Measurements from ENCODE around the gene LSAMP.

Gene LSAMP

GRCh38 chr3:116301422-116301821, 143.9 kb downstream of the LSAMP start:
- Mint-ChIP-seq H3K4me1 (no peaks in the 10 kb centered on the region), H3K36me3 (no peaks in the 10 kb centered on the region), H3K9me3 (no peaks in the 10 kb centered on the region), H3K27ac (no peak overlapping the region), H3K4me3 (no peak overlapping the region), H3K27me3 (no peaks in the 10 kb centered on the region)
- ATAC-seq = no peak

- no peak for ATAC-seq
- Mint-ChIP-seq H3K27ac (no peak overlapping the region), H3K4me1 (no peaks in the 10 kb centered on the region), H3K9me3 (no peaks in the 10 kb centered on the region), H3K27me3 (no peaks in the 10 kb centered on the region), H3K36me3 (no peaks in the 10 kb centered on the region), H3K4me3 (no peak overlapping the region)
Measured at GRCh38 chr3:116300226-116300625, 145.1 kb downstream of the LSAMP start.

DNA sequence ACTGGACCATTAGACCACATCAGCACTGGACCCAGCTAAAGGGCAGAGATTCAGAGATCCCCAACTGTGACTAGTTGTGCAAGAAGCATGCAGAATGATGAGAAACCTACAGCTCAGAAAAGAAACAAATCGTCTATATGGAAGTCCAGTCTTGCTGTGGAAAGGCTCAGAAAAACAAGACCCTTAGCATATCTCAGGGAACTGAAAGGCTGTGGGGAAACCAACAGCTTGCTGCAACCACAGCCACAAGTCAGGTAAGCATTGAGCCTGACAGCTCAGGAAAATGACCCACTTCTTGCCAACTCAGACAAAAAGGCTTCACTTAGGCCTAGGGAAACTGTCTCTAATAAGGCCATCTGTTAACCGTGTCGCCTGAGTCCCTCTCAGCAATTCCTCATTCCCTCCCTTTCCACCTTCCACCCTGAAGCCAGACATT, 145.6 kb downstream of the LSAMP start:
- Mint-ChIP-seq H3K4me1 (no peaks in the 10 kb centered on the region), H3K27ac (no peak overlapping the region), H3K36me3 (no peaks in the 10 kb centered on the region), H3K27me3 (no peaks in the 10 kb centered on the region), H3K9me3 (no peaks in the 10 kb centered on the region), H3K4me3 (no peak overlapping the region)
- no peak for ATAC-seq

DNA sequence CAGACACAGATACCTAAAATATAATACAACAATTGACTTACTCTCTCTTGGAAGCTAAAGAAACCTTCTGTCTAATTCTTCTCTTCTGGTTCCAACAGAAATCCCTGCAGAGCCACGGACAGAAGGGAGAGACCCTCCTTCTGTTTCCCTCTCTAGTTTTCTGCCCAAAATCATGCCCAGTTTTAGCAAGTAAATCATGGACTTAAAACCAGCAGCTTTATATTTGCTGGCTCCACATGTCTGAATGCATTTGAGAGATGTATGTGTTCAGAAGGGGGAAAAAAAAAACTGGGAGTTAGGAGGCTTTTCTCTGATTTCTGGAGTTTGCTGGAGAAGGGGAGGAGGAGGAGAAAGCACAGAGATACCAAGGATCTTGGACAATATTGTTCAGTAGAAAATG, 147.1 kb downstream of the LSAMP start:
- Mint-ChIP-seq H3K4me1 (no peaks in the 10 kb centered on the region), H3K4me3 (no peak overlapping the region), H3K9me3 (no peaks in the 10 kb centered on the region), H3K27ac (no peak overlapping the region), H3K36me3 (no peaks in the 10 kb centered on the region), H3K27me3 (no peaks in the 10 kb centered on the region)
- no peak for ATAC-seq

DNA sequence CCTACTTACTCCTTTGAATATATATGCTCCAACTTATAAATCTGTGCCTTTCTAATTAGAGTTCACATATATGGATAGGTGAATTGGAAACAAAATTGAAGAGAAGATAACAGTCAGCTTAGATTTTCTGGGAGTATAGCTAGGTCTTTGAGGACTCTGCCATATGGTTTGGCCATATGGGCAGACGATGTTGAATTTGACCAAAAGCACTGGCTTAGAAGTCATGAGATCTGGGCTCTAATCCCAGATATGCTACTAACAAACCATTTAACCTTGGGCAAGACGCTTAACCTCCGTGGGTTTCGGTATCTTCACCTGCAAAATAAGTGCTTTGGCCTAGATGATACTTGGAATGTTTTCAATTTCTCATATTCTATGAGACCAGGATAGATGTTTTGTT, 154.1 kb downstream of the LSAMP start:
- Mint-ChIP-seq H3K9me3 (no peaks in the 10 kb centered on the region), H3K36me3 (no peaks in the 10 kb centered on the region), H3K27me3 (no peaks in the 10 kb centered on the region), H3K4me1 (no peaks in the 10 kb centered on the region), H3K27ac (no peak overlapping the region), H3K4me3 (no peak overlapping the region)
- no peak for ATAC-seq

DNA sequence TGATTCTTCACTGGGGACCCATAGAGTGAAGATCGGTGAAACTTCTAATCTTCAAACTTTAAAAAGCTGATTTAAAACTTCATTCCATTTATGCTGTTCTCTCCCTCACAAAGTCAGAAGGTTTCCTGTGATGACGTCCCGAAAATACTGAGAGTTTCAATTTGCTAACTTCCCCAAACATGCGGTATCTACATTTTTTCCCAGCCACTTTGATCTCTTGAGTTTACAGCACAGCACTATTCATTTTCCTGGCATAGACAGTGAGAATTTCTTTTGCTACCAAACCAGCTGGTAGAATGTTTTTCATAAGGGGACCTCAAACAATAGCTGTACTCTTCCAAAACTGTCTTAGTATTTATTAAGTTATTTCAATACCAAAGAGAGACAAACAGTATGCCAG, 156.8 kb downstream of the LSAMP start:
- Mint-ChIP-seq H3K9me3 (no peaks in the 10 kb centered on the region), H3K27ac (no peak overlapping the region), H3K36me3 (no peaks in the 10 kb centered on the region), H3K4me3 (no peak overlapping the region), H3K27me3 (no peaks in the 10 kb centered on the region), H3K4me1 (no peaks in the 10 kb centered on the region)
- ATAC-seq = no peak

DNA sequence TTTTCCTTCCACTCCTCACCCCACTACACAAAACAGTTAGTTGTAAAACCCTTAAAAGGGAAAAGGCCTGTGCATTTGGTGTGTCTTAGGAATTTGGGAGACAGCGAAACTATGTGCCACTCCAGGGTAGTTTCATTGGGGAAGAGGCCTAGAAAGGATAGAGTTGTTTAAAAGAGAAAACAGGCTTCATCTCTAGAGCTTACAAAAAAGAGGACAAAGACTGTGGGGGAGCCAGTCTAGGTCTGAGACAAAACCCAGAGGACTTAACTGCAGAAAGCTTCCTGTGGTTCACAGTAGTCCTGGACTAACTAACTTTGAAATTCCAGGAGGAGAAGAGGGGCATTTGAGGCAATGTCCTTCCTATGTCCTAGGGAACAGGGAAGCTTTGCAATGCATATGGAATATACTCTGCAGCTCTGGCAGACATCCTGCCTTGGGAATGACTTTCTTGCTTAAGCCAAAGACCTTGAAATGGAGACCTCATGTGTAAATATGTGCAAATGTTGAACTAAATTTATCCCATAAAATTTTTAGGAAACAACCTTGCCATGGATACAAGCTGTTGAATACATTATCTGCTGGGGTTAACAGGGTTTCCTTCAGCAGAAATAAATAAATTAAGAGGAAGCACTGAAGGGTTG, 159.4 kb downstream of the LSAMP start:
- Mint-ChIP-seq H3K4me1 (no peaks in the 10 kb centered on the region), H3K9me3 (peaks cover 3% of the 10 kb centered on the region), H3K4me3 (no peak overlapping the region), H3K27ac (no peak overlapping the region), H3K27me3 (no peaks in the 10 kb centered on the region), H3K36me3 (no peaks in the 10 kb centered on the region)
- no peak for ATAC-seq

DNA sequence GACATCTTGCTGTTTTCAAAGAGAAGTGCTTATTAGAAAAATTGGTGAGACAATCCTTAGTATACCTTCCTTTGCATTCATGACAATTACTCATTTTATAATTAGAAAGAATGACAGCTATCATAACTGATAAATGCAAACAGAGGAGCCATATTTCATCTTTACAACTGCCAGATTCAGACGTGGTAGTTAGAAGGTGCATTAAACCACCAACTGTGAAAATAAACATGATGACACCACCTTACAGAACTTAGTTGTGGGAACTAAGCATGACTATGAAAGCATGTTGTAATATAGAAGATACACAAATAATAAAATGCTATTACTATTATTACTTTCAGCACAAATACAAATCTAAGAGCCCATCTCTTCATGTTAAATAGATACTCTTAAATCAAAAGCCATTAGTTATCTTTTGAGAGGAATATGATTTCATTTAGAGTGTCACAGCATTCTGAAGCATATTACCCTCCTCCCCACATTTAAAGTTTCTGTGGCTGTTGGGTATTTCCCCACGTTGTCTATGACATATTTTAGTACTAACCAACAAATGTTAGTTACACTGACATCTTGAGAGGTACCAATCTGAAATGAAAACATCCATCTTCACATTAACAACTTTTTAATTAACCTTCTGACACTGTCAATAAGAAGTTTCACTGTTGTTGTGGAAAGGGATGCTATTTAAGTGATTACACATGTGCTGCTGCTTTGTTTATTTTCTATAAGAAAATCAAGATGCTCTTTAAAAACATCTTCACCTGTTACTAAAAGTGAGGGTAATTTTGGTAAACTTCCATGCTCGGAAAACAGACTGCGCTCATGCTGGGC, 163.8 kb downstream of the LSAMP start:
- Mint-ChIP-seq H3K27ac (no peak overlapping the region), H3K36me3 (no peaks in the 10 kb centered on the region), H3K4me1 (no peaks in the 10 kb centered on the region), H3K27me3 (no peaks in the 10 kb centered on the region), H3K4me3 (no peak overlapping the region), H3K9me3 (peaks cover 3% of the 10 kb centered on the region)
- ATAC-seq = no peak

GRCh38 chr3:116280130-116280740, 165.1 kb downstream of the LSAMP start:
- Mint-ChIP-seq H3K4me3 (no peak overlapping the region), H3K27me3 (no peaks in the 10 kb centered on the region), H3K9me3 (peaks cover 3% of the 10 kb centered on the region), H3K27ac (no peak overlapping the region), H3K36me3 (no peaks in the 10 kb centered on the region), H3K4me1 (no peaks in the 10 kb centered on the region)
- no peak for ATAC-seq

DNA sequence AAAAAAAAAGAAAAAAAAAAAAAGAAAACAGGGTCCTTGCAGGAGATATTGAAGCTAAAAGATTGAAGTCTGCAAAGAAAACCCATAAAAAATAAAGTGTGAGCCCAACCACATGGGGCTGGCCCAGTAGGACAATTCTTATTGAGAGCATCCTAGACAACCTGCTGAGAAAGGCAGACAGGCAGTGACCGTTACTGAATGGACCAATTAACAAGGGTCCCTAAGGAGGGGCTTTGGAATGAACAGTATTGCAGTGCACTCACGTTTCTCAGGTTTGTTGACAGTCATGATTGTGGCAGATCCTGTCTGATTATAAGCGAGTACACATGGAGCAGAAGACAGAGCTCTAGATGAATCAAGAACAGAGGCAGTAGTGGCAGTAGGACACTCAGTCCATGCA, 168.6 kb downstream of the LSAMP start:
- Mint-ChIP-seq H3K4me1 (no peaks in the 10 kb centered on the region), H3K4me3 (no peak overlapping the region), H3K9me3 (no peaks in the 10 kb centered on the region), H3K27ac (no peak overlapping the region), H3K27me3 (no peaks in the 10 kb centered on the region), H3K36me3 (no peaks in the 10 kb centered on the region)
- peak; percentile 16 for ATAC-seq

DNA sequence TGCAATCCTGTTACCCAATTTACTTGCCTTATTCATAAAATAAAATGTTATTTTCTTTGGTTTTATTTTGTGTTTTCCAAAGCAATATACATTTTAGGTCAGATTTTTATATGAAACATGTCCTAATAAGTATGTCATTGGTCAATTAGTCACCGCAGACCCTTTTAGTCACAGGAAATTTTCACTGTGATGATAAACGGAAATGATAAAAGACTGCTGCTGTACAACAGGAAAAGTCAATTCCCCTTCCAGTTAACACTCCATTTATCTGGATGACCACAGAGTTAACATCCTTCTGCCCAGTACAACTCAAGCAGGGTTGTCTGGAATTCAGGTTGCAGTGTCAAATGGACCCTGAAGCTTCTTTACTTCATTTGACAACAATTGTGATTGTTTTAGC, 175.2 kb downstream of the LSAMP start:
- Mint-ChIP-seq H3K4me1 (no peaks in the 10 kb centered on the region), H3K36me3 (no peaks in the 10 kb centered on the region), H3K9me3 (no peaks in the 10 kb centered on the region), H3K4me3 (no peak overlapping the region), H3K27ac (no peak overlapping the region), H3K27me3 (no peaks in the 10 kb centered on the region)
- ATAC-seq = no peak

DNA sequence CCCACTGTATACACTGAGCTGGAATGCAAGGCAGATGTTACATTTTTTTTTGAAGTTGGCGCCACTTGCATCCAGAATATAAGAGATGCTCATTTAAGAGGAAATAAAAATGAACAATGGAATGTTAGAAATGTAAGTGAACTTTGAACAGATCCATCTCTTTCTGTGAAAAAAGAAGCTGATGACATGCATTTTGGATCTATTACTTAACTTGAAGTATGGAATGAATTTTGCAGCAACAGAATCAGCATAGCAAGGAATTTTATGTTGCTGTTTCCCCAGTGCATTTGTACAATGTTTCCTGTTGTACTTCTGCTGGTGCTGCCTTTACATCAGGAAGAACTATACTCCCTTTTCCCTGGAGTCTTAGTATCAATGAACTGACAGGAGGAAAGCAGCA, 178.2 kb downstream of the LSAMP start:
- Mint-ChIP-seq H3K9me3 (no peaks in the 10 kb centered on the region), H3K27ac (no peak overlapping the region), H3K4me1 (no peaks in the 10 kb centered on the region), H3K27me3 (no peaks in the 10 kb centered on the region), H3K36me3 (no peaks in the 10 kb centered on the region), H3K4me3 (no peak overlapping the region)
- no peak for ATAC-seq

GRCh38 chr3:116265976-116266584, 179.2 kb downstream of the LSAMP start:
- Mint-ChIP-seq H3K27ac (no peak overlapping the region), H3K27me3 (no peaks in the 10 kb centered on the region), H3K9me3 (no peaks in the 10 kb centered on the region), H3K4me3 (no peak overlapping the region), H3K4me1 (no peaks in the 10 kb centered on the region), H3K36me3 (no peaks in the 10 kb centered on the region)
- no peak for ATAC-seq

- Mint-ChIP-seq H3K36me3 (no peaks in the 10 kb centered on the region), H3K9me3 (no peaks in the 10 kb centered on the region), H3K4me1 (no peaks in the 10 kb centered on the region), H3K4me3 (no peak overlapping the region), H3K27me3 (no peaks in the 10 kb centered on the region), H3K27ac (no peak overlapping the region)
- ATAC-seq = peak; percentile 5
Measured at GRCh38 chr3:116265320-116265695, 180.0 kb downstream of the LSAMP start.

DNA sequence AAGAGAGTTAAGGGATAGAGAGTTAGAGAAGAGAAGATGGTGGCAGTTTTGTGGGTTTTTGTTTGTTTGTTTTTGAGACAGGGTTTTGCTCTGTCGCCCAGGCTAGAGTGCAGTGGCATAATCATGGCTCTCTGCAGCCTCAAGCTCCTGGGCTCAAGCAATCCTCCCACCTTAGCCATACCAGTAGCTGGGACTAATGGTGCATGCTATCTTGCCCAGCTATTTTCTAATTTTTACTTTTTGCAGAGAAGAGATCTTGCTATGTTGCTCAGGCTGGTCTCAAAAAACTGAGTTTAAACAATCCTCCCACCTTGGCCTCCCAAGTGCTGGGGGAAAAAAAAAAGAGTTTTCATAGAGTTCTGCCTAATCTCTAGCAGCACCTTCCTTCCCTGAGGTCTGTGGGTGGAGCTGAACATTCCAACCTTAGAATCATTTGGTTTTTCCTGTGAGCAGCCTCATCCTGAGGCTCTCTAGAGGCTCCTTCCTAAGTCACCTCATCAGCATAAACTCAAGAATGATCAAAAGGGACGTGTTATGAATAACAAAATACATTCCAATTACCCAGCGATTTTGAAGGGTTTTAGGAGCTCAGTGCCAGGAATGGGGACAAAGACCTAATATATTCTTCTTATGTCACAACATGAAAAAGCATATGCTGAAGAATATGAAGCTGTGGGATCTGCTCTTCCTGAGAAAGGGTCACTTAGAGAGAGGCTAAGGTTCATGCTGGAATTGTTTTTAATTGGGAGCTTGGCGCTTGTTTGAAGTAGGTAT, 180.6 kb downstream of the LSAMP start:
- no peak overlapping the region for H3K4me3 Mint-ChIP-seq
- H3K9me3 Mint-ChIP-seq = no peaks in the 10 kb centered on the region
- ATAC-seq = no peak
- no peaks in the 10 kb centered on the region for H3K4me1 Mint-ChIP-seq
- H3K27ac Mint-ChIP-seq = no peak overlapping the region
- no peaks in the 10 kb centered on the region for H3K36me3 Mint-ChIP-seq
- no peaks in the 10 kb centered on the region for H3K27me3 Mint-ChIP-seq
